LHCN-M2 (cell line): ENCODE results near the gene TSGA10. TPM values are rescaled to one million over a fixed set of nuclear protein-coding genes. Genes with fewer than 3 reads are reported as not detected.
A peak's percentile ranks its signal among the peaks of the same experiment; 100 is the strongest.
"Not testable (repeated sequence)": the region's sequence is repeated elsewhere in the genome, so short reads cannot be mapped to it uniquely, and the experiment has no call there.

Experiments
- DNase-seq: peaks from one replicate; pipeline ENCODE4 v3.0.0-alpha.2; 2012; ENCODE audit warnings: low read depth
- polyA plus RNA-seq: library from polyadenylated mRNA; unstranded; fragments of >200 nt; gene quantifications from one replicate; pipeline ENCODE4 v1.2.1, GENCODE V29; 2012; ENCODE audit warnings: missing spikeins
- total RNA-seq: library from RNA; depleted of rRNA; stranded (reverse); fragments of >200 nt; gene quantifications from 2 replicates; pipeline ENCODE4 v1.2.3, GENCODE V29; 2014; rRNA removed

TSGA10 gene, protein sequence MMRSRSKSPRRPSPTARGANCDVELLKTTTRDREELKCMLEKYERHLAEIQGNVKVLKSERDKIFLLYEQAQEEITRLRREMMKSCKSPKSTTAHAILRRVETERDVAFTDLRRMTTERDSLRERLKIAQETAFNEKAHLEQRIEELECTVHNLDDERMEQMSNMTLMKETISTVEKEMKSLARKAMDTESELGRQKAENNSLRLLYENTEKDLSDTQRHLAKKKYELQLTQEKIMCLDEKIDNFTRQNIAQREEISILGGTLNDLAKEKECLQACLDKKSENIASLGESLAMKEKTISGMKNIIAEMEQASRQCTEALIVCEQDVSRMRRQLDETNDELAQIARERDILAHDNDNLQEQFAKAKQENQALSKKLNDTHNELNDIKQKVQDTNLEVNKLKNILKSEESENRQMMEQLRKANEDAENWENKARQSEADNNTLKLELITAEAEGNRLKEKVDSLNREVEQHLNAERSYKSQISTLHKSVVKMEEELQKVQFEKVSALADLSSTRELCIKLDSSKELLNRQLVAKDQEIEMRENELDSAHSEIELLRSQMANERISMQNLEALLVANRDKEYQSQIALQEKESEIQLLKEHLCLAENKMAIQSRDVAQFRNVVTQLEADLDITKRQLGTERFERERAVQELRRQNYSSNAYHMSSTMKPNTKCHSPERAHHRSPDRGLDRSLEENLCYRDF
- 1.5 and 2.5 TPM in 2 replicates for total RNA-seq
- 2.0 TPM for polyA plus RNA-seq

DNA sequence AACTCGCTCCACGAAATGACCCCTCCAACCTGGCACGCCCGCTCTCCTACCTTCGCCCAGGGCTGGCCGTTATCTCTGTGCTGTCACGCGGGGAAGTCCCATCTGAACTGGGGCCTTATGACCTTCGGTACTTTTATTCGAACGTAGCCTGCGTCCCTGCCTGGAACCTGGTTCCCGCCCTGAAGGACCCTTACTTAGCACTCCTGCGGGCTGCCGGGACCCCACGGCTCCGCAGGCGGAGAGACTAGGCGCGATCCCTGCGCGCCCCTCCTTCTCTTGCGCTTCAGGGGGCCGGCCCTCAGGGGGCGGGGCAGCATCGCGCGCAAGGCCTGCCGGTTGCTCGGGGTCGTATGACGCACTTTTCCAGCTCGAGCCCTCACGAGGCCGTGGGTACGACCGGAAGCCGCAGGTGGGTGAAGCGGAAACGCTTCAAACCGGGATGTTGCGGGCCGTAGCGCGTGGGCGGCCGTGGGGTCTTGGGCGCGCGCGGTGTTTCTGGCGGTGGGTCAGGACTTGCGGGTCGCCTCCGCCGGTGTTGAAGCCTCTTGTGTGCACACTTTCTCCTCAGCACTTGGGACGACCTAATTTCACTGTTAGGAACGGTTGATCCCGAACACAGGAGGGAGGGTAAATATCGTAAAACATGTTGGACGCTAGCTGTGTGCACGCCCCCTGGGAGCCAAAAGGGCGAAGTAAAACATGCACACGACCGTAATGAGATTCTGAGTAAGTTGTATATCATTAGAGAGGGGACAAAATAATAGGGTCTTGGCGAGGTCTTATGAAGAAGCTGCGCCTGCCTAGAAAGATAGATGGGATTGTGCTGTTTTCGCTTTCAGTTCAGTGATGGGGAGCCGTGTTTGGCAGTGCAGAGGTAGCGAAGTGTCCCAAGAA is at the start of gene TSGA10, which contains the start of gene LIPT1:
TSGA10 (minus strand) TSS at position 300 of the 894 bp plus-strand sequence. CDS start 45,503 bp downstream, outside the sequence.
LIPT1 (plus strand) TSS at position 325 of the 894 bp plus-strand sequence. CDS start 6,991 bp downstream, outside the sequence.
- DNase-seq: peak; percentile 85

DNA sequence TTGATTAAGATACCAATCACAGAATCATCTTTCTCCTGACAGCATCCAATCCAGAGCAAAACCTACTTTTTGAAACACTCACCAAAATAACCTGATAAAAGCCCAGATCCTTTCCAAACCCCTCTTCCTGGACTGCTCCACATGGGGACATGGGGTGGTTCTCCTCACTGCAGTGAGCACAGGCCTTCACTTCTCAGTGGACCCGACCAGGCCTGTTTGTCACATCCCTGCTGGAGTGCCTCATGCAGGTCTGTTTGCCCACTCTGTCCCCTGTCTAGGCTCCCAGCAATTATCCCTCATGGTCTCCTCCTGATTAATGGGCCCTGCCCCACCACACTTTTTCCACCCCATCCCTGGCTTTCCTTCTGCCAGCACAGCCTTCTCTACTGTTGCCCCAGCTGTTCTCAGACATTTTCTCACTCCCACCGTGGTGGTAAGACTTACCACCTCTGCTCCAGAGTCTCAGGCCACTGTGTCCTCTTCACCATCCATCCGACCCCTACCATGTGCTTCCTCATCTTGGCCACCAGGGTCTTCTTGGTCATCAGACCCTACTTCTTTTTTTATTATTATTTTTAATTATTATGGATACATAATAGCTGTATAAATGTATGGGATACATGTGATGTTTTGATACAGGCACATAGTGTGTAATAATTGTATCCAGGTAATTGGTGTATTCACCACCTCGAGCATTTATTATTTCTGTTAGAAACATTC is 47.4 kb upstream of the TSGA10 start:
- no peak for DNase-seq

DNA sequence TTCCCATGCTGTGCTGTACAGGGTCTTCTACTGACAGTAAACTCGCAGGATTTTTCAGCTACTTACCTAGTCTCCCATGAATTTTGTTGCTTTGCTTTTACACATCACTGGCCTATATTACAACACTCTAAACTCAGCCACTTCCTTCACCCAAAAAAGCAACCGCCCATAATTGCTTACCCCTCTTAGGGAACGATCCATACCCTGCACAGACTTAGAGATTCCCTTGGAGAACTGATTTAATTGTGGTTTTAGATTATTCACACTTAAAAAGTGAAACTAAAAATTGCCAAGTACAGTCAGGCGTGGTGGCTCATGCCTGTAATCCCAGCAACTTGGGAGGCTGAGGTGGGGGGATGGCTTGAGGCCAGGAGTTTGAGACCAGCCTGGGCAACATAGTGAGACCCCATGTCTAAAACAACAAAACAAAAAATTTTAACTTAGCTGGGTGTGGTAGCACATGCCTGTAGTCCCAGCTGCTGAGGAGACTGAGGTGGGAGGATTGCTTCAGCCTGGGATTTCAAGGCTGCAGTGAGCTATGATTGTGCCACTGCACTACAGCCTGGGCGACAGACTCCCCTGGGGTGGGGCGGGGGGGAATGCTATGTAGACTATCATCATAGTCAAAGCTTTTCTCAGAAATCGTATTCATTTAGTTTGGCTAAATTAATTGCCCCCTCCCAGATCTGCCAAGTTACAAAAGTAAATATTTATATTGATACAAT is 45.5 kb upstream of the TSGA10 start:
- DNase-seq: no peak

DNA sequence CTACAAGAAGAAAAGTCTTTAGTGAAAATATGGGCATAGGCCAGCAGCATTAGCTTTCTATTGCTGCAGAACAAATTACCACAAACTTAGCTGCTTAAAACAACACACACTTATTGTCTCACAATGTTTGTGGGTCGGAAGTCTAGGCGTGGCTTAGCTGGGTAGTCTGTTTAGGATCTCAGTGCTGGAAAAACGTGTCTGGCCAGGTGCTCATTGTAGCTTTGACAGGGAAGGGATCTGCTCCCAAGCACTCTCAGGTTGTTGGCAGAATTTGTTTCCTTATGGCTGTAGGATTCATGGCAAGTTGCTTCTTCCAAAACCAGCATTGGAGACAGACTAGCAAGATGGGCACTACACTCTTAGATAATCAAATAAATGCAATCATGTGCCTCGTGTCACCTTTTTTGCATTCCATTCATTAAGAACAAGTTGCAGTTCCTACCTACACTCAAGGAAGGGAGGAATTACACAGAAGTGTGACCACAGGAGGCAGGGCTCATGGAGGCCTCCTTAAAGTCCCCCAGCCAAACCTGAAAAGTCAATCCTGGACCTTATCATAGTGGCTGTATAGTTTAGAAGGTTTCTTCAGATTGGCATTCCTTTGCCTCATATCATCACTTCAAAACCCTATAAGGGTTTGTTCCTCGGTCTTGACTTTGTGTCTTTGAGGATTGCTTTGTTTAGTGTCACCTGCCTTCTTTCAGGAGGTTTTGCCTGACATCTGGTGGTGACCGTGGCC is 43.5 kb upstream of the TSGA10 start:
- DNase-seq: no peak

DNA sequence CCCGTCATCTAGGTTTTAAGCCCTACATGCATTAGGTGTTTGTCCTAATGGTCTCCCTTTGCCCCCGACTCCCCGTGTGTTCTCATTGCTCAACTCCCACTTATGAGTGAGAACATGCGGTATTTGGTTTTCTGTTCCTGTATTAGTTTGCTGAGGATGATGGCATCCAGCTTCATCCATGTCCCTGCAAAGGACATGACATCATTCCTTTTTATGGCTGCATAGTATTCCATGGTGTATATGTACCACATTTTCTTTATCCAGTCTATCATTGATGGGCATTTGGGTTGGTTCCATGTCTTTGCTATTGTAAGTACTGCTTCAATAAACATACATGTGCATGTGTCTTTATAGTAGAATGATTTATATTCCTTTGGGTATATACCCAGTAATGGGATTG is 37.6 kb upstream of the TSGA10 start:
- DNase-seq: not testable (repeated sequence)

DNA sequence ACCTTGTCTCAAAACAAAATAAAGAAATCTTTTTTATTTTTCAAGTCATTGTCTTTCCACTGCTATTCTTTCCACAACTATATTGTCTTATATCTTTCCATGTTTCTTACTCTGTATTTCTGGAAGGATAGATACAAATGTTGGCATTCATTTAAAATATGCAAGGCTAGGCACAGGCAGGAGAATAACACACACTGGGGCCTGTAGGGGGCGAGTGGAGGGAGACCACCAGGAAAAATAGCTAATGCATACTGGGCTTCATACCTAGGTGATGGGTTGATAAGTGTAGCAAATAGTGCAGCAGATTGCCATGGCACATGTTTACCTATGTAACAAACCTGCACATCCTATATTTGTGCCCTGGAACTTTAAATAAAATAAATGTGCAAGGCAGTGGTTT is 35.8 kb upstream of the TSGA10 start:
- DNase-seq: no peak

DNA sequence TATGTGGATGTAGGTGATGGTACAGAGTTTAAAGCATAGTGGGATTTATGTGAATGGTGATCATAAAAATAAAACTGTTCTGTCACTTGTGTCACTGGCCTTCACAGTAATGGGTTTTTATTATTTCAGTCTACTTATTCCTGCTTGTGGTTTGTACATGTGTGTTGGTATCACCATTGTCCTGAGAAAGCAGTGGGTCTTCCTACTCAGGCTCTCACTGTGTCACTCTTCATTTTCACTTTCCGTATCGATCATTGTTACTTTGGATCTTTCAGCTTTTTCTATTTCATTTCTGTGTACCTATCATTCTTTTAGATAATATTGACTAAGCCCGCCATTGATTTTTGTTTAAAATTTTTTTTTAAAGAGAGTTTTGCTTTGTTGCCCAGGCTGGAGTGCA is 33.6 kb upstream of the TSGA10 start:
- no peak for DNase-seq

DNA sequence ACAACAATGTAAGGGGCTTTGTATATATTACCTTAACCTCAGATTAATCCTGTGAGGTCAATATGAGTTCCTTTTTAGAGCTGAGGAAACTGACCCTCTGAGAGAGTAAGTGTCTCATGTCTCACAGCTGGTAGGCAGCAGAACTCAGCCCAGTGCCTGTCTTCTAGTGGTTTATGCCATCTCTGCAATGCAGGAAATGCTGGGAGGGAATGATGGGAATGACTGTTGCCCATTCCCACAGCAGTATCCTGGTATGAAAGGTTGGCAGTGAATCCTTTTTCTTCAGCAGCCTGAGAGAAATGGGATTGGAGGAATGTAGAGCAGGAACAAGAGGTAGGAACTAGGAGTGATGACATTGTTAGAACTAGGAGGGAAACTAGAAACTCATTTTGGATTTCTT is 32.3 kb upstream of the TSGA10 start:
- no peak for DNase-seq

DNA sequence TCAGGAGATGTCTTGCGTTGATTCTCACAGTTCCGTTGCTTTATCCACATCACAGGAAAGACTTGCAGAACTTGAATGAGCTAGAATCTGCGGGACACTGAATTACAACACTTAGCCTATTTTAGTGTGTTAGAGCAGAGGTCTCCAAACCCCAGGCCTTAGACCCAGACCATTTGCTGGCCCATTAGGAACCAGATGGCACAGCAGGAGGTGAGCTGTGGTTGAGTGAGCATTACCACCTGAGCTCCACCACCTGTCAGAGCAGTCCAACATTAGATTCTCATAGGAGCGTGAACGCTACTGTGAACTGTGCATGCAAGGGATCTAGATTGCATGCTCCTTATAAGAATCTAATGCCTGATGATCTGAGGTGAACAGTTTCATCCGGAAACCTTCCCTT is 30.1 kb upstream of the TSGA10 start:
- no peak for DNase-seq

DNA sequence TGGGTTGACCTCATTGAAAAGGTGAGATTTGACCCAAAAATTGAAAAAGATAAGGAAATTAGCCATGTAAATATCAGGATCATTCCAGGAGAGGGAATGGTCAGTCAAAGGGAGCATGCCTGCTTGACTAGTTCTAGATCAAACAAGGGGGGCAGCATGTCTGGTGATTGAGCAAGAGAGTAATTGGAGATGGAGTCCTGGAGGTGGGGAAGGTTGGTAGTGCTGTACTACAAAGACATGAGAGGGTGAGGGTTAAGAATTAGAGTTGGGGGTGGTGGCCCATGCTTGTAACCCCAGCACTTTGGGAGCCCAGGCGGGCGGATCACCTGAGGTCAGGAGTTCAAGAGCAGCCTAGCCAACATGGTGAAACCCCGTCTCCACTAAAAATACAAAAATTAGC is 28.3 kb upstream of the TSGA10 start:
- no peak for DNase-seq

DNA sequence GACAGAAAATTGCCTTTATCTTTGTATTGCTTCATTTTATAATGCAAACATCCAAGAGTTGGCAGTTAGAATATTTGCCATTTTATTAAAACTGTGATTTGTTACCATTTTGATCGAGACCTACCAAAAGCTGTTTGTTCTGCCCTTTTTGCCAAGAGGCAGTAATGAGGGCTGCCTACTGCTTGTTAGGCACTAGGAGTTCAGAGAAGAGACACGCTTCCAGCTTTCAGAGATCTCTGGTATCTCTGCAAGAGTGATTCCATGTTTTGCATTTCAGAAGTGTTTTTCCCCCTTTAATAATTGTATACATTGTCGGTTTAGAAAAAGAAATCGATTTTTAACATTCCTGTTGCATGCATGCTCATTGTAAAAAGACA is 26.9 kb upstream of the TSGA10 start:
- peak; percentile 7 for DNase-seq

DNA sequence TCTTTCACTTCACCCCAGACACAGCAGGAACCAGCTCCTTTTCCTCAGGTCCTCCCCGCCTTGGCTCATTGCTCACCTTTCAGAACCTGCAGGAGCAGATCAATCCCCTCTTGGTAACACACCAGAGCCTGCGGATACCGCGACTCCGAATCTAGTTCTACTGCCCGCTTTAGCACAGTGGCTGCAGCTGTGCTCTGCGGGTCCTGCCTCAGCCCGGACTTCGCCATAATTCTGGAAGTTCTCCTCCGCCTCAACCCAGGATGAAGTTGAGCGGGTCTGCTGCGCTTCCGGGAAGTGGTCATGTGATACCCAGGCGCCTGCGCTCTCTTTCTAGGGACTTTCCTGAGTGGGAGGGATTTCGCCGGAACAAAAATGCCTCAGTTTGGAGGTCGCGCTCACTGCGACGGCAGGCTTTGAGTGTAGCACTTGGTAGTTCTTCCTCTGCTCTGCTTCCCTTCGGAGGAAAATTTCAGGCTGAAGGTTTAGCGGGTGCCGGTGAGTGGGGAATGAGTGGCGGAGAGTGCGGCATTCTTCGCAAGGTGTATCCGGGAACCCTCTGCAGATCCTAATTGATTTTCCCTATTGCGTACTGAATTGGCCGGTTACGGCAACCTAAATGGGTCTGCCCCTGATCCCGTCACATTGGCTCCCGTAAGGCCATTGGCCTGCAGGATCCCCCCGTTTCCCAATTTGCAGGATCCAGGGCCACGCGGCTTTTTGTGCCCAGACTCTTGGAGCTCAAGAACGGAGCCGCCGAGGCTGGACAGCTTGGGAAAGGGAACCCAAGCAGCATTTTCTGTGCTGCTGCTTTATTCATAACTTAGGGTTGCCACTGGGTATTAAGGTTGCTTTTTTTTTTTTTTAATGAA is 26.2 kb upstream of the TSGA10 start, which contains the start of the genes MITD1 and MRPL30:
MITD1 (minus strand) TSS at position 304 of the 869 bp plus-strand sequence; CDS start at position 227, 77 bp downstream.
MRPL30 (plus strand) TSS at position 430 of the 869 bp plus-strand sequence. CDS start 5,020 bp downstream, outside the sequence.
- DNase-seq: peak; percentile 95

DNA sequence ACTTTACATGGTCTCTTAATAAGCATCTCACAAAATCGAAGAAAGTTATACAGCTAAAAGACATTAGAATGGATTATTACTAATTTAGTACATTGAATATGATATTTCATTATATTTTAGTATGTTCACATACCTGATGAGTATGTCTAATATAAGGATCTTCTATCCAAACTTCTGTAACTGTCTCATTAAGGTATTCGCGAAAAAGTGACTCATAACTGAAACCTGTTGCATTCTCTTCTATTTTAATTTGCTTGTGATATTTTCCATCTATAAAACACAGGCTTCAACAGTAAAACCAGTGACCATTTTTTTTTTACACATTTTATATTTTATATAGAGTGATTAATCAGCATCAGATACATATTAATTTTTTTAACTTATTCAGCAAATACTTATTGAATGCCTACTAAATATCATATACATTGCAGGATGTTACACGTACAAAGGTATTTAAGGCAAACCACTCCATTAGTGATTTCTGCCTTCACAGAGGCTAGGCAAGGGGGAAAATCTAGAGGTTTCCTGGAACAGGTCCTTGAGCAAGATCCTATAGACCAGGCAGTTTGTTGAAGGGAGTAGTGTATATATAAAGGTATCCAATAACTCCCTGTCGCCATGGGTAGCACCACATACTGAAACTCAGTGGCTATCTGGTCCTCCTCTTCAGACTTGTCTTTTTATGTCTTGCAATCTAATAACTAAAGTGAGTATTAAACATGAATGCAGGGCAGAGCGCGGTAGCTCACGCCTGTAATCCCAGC is 16.8 kb upstream of the TSGA10 start:
- no peak for DNase-seq

DNA sequence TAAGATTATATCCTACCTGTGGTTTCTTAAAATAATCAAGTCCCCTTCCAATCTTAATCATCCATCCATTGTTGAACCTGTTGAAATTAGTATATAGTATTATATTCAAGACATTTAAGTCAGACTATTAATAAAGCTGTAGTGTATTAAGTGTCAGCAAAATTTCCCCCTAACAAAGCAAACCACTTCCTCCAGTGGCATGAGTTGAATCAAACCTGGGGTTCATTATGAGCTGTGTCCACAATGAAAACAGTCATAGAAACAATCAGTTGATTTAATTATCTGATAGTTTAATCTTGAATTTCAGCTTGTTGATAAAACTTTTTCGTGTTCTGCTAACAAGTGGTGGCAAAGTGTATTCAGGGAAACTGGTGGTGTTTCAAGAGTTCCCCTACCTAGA is 14.8 kb upstream of the TSGA10 start:
- no peak for DNase-seq

DNA sequence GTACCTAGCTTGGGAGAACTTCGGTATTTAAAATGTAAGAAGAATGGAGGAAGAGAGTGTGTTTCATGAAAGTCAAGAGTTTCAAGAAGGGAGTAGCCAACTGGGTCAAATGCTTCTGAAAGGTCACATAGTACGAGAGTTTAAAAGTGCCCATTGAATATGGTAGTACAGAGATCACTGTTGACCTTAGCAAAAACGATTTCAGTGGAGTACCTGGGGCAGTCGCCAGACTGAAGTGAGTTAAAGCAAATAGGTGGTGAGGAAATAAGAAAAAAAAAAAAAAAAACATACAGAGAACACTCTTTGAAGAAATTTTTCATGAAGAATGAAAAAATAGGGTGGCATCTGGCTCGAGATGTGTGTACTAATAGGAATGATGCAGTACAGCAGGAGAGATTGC is 11.5 kb upstream of the TSGA10 start:
- no peak for DNase-seq

DNA sequence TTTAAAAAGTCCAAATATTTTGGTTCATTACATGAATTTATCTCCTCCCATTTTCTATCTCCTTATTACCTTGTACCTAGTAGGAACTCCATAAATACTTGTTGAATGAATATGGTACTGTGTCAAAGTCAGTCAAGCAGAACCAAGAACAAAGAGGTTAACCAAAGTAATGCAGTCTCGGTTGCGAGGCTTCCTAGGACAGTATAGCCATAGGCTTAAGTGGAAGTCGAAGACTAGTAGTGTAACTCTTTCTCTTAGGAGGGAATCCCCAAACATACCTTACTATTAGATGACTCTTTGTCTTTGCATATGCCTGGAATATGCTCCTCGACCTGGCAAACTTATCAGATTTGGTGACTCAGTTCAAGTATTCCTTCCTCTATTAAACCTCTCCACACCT is 4.9 kb upstream of the TSGA10 start:
- no peak for DNase-seq

DNA sequence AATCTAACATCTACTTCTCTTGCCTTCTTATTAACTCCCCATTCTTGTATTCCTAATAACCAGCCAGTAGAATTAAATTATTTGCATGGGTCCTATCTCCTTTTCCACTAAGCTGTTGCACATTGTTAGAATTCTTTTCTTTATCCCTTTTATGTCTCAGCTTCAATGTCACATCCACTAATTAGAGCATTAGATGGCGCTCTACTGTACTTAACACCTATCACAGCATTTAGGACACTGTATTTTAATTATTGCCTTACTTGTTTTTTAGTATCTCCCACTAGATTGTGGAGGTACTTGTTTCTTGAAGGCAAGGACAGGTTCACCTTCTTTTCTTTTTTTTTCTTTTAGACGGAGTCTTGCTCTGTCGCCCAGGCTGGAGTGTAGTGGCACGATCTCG is 3.9 kb upstream of the TSGA10 start:
- no peak for DNase-seq

DNA sequence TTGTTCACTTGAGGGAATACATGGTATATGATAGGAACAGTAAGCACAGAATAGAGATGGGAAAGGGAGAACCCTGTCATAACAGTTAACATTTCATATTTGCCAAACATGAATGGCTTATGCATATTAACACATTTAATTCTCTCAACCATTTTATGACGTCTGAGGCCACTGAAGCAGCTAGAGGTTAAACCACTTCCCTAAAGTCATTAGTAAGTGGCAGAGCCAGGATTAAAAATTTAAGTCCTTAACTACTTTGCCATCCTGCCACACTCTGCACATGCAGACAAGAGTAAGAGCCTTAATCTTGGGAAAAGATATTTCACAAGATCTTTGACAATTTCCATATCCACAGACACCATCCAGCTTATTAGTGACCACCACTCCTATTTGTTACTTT is 2.1 kb upstream of the TSGA10 start:
- DNase-seq: no peak
